Mesenteric fat pad (tissue), 1 donor: ENCODE results near the gene RPL38. TPM values are rescaled to one million over a fixed set of nuclear protein-coding genes. Genes with fewer than 3 reads are reported as not detected.

ENCODE experiments used
- DNase-seq: peaks from one replicate; pipeline ENCODE4 v3.0.0-alpha.2; 2020; ENCODE audit warnings: low spot score
- total RNA-seq: library from RNA; stranded (reverse); fragmentation: NEBNext Ultra II Directional; extraction: Animal tissue kit (Norgen Biotek cat#: 25700); gene quantifications from one replicate; pipeline ENCODE4 v1.2.1, GENCODE V29; 2021
- donor health status: DM: yes; HTN: yes; CAD: no.

RPL38 gene
- total RNA-seq, 1 donor from 2014 or later: 642 TPM

GRCh38 chr17:74223901-74224300 lies 20.4 kb downstream of the RPL38 start:
- DNase-seq: no peak

GRCh38 chr17:74224959-74225725 lies 21.7 kb downstream of the RPL38 start:
- DNase-seq: no peak

GRCh38 chr17:74226252-74226651 lies 22.8 kb downstream of the RPL38 start:
- DNase-seq: no peak

- DNase-seq: no peak
Measured at GRCh38 chr17:74227271-74228080, 24.0 kb downstream of the RPL38 start.

GRCh38 chr17:74228306-74228978 lies 25.0 kb downstream of the RPL38 start:
- DNase-seq: no peak

GRCh38 chr17:74230896-74231295 lies 27.4 kb downstream of the RPL38 start:
- DNase-seq: no peak

GRCh38 chr17:74231928-74232907 lies 28.7 kb downstream of the RPL38 start:
- DNase-seq: no peak

- DNase-seq: no peak
Measured at GRCh38 chr17:74233937-74234336, 30.5 kb downstream of the RPL38 start.

- no peak for DNase-seq
Measured at GRCh38 chr17:74234486-74234885, 31.0 kb downstream of the RPL38 start.

GRCh38 chr17:74235040-74235581 lies 31.6 kb downstream of the RPL38 start:
- DNase-seq: no peak

GRCh38 chr17:74235911-74236371 lies 32.5 kb downstream of the RPL38 start:
- DNase-seq: no peak

- DNase-seq: no peak
Measured at GRCh38 chr17:74237321-74237720, 33.8 kb downstream of the RPL38 start.

- DNase-seq: no peak
Measured at GRCh38 chr17:74239172-74239571, 35.7 kb downstream of the RPL38 start.

- DNase-seq: no peak
Measured at GRCh38 chr17:74240618-74241205, 37.2 kb downstream of the RPL38 start.

GRCh38 chr17:74241431-74241830 lies 38.0 kb downstream of the RPL38 start:
- DNase-seq: no peak

GRCh38 chr17:74241847-74242246 lies 38.4 kb downstream of the RPL38 start:
- no peak for DNase-seq

GRCh38 chr17:74243013-74243755 lies 39.7 kb downstream of the RPL38 start:
- no peak for DNase-seq

- no peak for DNase-seq
Measured at GRCh38 chr17:74244128-74244527, 40.6 kb downstream of the RPL38 start.

- no peak for DNase-seq
Measured at GRCh38 chr17:74244548-74244947, 41.1 kb downstream of the RPL38 start.
